HG02943 (cell line): Measurements from ENCODE around the gene PDLIM7.
A peak's percentile ranks its signal among the peaks of the same experiment; 100 is the strongest.
"Not testable (repeated sequence)": the region's sequence is repeated elsewhere in the genome, so short reads cannot be mapped to it uniquely, and the experiment has no call there.

Experiments used
- ATAC-seq: cut with Tn5 transposase; IDR thresholded peaks from one replicate; pipeline ENCODE4 v1.9.1; 2021; ENCODE audit warnings: mild to moderate bottlenecking, low read depth, moderate library complexity; ENCODE audit not compliant: unreplicated experiment

Gene PDLIM7, protein sequence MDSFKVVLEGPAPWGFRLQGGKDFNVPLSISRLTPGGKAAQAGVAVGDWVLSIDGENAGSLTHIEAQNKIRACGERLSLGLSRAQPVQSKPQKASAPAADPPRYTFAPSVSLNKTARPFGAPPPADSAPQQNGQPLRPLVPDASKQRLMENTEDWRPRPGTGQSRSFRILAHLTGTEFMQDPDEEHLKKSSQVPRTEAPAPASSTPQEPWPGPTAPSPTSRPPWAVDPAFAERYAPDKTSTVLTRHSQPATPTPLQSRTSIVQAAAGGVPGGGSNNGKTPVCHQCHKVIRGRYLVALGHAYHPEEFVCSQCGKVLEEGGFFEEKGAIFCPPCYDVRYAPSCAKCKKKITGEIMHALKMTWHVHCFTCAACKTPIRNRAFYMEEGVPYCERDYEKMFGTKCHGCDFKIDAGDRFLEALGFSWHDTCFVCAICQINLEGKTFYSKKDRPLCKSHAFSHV

DNA sequence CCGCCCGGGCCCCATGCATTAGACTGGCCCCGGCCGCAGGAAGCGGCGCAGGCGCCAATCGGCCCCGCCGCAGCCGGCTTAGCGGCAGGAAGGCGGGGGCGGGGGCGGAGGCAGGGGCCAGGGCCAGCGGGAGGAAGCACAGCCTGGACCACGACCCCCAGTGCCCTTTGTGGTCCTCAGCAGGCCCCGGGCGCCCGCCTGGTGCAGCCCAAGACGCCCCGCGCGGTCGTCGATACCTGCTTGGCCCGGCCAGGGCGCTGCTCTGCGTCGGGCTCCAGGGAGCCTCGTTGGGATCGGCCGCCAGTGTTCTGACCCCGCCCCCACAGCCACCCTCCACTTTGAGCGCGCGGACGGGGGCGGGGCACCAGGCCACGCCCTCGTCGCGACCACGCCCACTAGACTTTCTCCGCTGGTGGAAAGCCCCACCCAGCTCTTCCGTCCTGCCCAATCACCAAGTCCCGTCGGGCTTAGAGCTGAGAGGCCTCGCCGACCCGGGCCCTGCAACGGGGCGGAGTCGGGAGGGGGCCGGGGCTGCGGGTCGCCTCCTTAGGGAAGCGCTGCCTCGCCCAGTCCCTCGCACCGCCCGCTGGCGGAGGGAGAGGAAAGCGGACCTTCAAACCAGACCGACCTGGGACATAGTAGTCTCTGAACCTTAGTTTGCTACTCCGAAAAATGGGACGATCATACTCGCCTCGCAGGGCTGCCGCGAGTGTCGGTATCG is at the start of gene PDLIM7:
Gene PDLIM7, minus strand, starts transcription at position 313 of the 721 bp plus-strand sequence. CDS start 1,092 bp downstream, outside the sequence.
- ATAC-seq, result peak; percentile 65

DNA sequence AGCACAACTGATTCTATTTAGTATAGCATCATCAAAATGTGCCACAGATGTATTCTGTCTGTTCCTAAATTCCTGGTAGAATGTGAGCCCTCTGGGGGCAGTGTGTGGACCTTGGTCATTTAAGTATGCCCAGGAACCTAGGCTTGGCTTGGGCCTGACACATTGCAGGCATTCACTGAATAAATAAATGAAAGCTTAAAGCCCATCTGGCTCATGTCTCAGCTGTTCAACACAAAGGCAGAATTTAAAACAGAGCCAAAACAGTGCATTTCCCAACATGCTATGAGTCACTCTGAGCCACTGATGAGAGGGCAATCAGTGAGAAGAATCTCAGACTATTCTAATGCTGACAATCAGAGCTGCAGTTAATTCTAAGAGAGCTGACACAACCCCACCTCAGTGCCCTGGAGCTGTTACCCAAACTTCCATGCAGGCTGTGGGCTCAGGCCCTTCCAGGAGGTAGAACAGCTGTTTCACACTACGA is 48.9 kb upstream of the PDLIM7 start:
- ATAC-seq, result no peak

DNA sequence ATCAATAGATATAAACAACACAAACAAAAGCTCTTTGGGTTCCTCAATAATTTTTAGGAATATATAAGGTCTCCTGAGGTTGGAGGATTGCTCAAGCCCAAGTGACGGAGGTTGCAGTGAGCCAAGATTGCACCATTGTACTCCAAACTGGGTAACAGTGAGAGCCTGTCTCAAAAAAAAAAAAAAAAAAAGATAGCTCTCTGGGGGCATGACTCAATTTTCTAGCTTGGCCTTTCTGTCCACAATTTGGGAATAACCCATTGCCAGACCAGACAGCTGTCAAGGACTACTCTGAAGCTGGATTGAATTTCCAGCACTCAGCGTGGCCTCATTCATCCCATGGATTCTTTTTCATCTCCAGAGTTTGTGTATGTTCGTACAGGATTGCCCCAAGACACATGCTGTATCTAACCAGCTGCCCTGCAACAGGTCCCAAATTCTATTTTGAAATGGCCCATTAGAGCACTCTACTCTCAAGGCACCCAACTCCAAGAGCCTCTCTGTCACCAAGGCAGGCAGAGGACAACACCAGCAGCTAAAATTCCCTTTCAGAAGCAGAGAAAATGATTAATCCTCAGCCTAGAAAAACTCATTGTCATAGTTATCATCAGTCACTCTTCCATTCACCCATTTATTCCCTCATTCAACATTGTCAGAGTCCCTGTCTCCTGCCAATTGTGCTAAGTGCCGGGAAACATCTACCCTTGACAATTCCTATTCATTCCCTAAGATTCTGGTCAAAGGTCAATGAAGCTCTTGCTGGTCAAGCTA is 48.3 kb upstream of the PDLIM7 start:
- no peak for ATAC-seq

DNA sequence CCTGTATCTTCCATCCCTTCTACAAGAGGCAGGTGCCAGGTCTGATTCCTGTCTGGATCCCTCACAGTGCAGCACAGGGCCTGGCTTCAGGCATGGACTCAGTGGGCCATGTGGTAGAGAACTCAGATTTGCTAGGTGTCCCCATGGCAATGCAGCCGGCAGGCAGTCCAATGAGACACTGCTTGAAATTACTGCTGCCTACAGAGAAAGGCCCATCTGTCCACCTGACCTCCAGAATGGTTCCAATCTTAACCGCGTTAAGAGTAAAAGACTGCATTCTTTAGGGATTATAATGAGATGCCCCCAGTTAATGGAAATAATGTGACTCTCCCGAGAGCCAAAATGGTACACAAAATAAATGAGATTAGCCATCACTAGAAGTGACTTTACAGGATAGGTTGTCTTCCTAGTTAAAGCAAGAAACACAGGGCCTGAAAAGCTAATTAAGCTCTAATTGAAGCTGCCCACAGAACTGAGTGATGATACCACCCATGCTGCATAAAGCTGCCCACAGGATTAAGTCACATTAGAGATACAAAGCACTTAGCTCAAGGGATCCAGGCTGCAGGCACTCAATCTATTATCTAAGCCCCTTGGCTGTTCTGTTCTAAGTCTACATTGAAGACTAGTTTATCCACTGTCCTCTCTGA is 45.5 kb upstream of the PDLIM7 start:
- ATAC-seq, result no peak

DNA sequence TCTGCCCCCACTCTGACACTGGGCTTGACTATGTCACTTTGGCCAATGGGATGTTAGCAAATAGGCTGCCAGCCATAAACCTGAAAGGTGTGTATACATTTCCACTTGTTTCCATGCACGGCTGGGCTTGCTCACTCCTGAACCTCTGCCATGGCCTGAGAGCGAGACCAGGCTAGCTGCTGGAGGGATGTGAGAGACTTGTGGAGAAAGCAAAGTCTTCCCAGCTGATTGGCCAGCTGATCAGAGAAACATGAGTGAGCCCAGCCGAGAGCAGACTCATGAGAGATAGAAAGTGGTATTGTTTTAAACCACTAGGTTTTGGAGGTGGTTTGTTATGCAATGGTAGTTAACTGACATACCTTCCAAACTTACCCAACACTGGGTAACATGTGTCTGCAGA is 43.0 kb upstream of the PDLIM7 start:
- ATAC-seq, result no peak

DNA sequence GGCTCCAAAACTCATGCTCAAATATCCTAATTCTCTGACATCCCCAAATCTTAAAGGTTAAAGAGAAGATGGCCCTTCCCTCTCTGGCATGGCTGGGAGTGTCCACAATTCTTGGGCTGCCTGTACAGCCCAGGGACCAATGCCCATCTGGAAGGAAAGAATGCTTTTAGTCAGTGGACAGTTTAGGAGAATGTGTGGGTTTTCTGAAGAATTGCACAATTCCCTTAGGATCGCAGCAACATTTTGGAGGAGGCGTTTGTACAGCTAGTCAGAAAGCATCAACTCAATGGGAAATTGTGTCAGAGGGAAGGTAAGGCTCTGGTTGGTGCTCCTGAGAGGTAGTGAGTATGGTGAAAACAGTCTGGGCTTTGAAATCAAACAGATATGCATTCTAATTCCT is 42.0 kb upstream of the PDLIM7 start:
- no peak for ATAC-seq

DNA sequence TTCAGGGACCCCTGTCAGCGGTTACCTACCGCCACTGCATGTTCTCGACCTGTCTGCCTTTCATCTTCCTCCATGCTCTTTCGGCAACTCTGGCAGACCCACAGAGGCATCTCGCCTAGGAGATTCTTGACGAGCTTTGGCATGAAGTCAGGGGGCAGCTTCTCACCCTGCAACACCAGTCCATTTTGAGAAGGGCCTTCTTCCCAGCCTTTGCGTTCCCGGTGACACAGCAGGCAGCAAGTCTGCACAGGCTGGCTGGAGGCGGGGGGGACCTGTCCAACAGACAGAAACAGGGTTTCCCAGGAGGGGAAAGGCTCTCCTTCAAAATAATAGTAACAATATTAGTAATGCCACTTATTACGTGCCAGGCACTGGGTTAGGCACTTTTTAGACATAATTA is 41.5 kb upstream of the PDLIM7 start:
- no peak for ATAC-seq

DNA sequence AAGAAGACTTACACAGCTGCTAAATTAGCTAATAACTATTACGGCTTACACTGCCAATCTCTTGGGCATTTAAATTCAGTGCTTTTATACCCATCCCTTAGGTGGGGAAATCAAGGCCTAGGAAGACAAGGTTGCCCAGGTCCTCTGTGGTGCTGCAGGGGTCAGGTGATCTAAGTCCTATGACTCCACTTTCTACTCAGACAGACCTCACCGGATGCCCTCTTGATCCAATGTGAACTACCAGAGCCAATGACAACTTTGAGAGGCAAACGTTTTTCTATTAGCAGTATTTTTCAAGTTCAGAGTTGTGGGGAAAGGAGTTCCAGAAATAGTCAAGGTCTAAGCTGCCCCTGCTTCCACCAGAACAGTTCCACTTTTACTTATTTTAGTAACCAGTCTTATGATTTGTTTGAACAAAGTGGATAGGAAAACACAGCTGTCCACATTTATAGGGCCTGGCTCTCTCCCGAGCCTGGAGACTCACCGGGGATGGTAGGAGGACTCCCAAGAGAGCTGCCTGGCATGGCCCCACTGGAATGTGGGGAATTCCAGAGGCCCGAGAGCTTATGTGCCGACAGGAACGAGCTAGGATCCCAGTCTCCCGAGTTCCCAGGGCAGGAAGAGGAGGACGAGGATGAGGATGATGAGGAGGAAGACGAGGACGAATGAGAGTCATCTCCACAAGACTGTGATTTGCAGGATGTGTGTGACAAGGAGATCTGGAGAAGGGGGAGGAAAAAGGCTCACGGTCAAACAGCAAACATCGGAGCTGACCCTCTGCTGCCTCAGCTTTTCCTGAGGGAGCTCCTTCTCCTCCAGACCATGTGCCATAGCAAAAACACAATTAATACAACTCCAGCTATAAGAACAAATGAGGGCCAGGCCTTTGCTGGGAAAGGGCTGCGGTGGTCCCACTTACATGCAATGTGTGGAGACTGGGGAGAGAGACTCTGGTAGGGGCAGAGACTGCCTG is 40.3 kb upstream of the PDLIM7 start:
- ATAC-seq, result no peak

DNA sequence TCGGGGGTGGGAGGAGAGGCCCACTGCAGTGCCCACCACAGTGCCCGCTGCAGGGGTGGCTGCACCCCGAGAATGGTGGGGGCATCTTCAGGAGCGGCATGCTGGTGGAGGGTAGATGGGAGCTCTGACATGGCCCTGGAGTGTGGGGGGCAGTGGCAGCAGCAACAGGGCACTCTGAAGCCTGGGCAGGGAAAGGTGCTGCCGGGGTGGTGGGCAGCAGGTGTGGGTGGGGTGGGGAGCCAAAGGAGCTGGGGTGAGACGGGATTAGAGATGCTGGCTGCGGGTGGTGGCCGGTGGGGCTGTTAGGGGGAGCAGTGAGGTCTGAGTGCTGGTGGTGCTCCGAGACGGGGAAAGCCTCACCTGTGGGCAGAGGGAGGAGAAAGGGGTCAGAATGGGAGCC is 39.0 kb upstream of the PDLIM7 start:
- ATAC-seq, result no peak

DNA sequence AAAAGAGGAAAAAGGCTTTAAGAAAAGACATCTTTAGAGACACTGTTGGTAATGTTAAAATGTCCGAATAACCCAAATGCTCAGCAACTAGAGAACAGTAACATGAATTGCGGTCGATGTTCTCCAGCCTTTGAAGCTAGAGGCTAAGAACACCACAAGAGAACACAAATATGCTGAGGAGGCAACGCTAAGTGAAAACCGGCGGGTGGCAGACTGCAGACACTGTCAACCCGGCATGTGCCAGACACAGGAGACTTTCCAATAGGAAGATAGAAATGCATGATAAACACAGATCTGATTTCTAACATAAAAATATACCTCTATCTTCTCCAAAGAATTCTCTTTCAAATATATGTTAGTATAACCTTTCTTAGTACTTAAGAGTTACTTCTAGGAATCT is 37.7 kb upstream of the PDLIM7 start:
- ATAC-seq, result no peak

DNA sequence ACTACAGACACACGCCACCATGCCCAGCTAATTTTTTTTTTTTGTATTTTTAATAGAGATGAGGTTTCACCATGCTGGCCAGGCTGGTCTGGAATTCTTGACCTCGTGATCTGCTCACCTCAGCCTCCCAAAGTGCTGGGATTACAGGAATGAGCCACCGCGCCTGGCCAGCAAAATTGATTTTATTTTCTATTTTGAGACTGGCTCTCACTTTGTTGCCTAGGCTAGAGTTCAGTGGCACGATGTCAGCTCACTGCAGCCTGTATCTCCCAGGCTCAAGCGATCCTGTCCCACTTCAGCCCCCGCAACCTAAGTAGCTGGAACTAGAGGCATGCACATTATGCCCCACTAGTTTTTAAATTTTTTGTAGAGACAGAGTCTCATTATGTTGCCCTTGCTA is 37.0 kb upstream of the PDLIM7 start:
- not testable (repeated sequence) for ATAC-seq

DNA sequence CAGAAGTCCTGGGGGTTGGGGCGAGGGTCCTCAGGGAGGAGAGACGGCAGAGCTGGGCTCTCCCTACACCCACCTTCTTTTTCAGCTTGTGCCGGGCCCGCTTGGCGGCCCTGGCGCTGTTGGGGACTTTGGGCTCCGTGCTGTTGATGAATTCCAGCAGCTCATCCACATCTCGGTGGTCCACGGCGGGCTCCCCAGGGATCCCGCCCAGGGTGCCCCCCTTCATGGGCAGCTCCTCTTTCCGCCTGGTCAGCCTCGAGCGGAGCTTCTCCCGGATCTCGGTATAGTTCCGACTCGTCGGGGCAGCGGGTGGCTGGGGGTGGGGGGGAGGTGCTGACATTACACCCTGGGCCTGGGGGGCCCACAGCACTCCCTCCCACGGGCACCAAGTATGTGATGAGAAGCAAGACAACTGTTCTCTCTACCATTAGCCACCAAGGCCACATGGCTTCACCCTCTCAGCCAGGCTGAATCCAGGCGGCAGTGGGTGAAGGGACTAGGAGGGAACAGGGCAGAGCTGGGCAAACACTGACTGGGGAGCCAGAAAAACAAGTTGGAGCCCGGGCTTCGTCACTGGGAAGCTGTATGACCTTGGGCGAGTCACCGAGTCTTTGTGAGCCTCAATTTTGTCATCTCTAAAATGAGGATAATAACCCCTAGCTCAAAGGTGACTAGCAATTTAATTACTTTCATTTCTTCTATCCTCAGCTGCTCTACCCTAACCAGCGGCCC is 34.0 kb upstream of the PDLIM7 start:
- no peak for ATAC-seq

DNA sequence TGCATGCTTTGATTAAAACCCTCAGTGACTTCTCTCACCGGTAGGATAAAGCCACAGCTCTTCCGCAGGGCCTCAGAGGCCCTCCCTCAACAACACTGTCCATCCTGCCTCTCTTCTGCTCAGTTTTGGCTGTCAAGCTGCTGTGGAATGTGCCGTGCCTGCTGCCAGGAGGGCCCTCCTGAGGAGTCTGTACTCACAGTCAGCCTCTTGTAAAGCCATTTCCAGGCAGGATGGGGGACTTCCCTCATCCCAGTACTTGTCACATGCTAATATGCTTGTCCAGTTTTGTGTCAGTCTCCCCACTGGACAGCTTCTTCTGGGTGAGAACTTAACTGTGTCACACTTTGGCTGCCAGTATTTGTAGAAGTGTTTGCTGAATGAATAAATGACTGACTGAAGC is 33.2 kb upstream of the PDLIM7 start:
- ATAC-seq, result no peak

DNA sequence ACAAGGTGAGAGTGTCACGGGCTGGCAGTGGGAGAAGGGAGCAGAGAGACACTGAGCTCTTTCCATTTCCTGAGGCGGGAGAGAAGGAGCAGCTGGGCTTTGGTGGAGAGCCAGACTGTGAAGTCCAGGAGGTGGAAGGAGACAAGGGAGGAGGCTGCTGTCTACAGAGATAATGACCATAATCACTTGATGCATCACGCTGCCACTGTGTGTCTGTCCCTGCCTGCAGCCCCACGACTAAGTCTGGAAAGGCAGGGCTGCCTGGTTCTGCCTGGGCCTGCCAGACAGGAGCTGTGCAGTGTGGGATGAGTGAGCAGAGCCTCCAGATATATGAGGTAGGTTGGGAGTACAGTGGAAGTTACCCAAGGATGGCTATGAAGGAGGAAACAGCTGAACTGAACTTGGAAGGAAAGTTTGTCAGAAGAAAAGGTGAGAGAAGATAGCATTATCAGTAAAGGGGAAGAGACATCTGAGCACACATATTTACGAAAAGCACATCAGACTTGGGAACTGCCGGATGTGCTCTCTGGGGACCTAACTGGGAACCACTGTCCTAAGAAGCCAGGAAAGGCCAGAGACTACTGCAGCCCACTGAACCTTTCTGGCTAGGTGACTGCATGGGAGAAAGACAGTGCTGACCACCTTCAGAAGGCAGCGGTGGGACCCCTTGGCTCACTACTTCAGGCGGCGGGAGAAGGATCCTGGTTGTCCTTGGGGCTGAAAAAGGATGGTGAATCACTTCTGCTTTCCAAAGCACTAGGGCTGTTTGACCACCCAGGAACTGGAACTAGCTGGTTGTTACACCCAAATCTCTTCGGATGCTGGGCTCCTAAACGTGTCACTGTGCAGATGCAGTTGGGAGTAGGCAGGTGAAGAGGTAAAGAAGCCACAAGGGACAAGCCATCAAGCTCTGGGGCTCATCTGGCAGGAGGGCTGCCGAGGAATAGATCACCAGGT is 32.1 kb upstream of the PDLIM7 start:
- ATAC-seq, result no peak

DNA sequence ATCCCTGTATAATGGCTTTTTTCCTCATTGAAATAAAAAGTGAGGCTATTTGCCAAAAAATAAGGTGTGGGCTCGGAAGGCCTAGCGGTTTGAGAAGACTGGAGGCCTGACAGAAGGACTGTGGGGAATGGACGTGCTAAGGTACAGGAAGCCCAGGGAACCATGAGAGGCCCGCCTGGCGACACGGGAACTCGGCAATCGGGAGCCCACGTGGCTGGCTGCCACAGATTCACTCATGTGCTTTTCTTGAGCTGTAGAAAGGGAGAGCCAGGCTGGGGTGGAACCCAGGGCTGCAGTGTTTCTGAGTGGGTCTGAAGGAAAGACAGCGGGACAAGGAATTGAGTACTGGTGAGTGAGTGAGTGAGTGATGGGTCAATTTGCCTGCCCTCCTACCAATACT is 31.2 kb upstream of the PDLIM7 start:
- no peak for ATAC-seq

DNA sequence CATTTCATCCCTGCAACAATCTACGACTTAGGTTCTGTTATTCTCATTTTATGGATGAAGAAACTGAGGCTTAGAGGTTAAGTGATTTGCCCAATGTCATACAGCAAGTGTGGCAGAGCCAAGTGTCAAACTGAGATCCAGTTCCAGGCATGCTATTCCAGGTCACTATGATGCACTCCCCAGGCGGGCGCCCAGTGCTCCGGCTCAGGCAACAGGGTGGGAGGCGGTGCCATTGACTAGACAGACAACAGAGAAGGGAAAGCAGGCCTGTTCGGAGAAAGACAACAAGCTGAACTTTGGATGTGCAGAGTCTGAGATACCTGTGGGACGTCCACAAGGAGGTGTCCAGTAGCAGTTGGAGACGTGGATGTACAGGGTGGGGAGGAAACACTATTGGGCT is 30.2 kb upstream of the PDLIM7 start:
- ATAC-seq, result no peak

DNA sequence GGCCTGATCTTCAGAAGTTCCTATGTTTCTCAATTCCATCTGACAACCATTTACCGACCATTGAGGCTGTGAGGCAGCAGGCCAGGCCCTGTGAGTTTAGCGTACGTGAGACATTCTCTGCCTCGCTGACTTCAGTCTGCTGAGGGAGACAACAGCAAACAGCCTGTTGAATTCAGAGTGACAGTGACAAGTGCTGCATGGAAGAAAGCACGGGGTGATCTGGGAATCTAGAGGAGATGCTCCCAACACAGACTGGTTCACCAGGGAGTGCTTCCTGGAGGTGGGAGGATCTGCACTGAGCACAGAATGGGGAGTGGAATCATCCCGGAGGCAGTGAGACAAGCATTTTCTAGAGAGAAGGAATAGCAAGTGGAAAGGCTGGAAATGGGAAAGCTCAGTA is 29.4 kb upstream of the PDLIM7 start:
- ATAC-seq, result no peak

DNA sequence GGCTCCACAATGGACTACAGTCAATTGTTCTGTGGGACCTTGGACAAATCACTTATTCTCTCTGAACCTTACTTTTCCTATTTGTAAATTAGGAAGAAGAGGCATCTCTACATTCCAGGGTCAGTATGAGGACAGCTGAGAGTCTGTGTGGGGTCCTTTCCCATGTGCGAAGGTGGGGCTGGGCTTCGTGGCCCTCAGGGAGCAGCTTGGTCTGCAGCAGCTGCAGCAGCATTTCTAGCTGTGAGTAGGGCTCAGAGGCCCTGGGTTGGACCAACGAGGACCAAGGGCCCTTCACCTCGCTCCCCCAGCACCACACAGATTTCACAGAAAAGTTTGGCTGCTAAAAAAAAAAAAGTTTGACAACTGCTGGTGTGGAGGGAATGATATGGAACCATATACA is 28.8 kb upstream of the PDLIM7 start:
- no peak for ATAC-seq
